SK-N-SH (cell line): Measurements from ENCODE around the gene PROKR1. TPM values are rescaled to one million over a fixed set of nuclear protein-coding genes. Genes with fewer than 3 reads are reported as not detected.

Source experiments
- CTCF ChIA-PET: fragments of 300-600, 350-600 bp; formaldehyde crosslinking; extraction: SDS; loops from one replicate; lab custom pipeline; 2021; lab: Yijun Ruan, JAX
- POLR2A ChIA-PET: fragments of 350-600 bp; sonication (Branson Sonifier 250); formaldehyde crosslinking; extraction: SDS; loops from one replicate; lab custom pipeline; 2020; ENCODE audit warnings: antibody characterized with exemption, inconsistent platforms; lab: Yijun Ruan, JAX
- DNase-seq: peaks from one replicate; pipeline ENCODE4 v3.0.0; 2012
- H2AFZ ChIP-seq: fragments of 200-600 bp; sonication (generic); 2 replicates; pipeline ENCODE4 v1.8.1; 2016; ENCODE audit warnings: antibody characterized with exemption, mild to moderate bottlenecking, low read depth
- H3F3A ChIP-seq: fragments of 200-600 bp; sonication (generic); replicated peaks from 2 replicates; pipeline ENCODE3; 2016; ENCODE audit warnings: antibody characterized with exemption, mild to moderate bottlenecking; ENCODE audit not compliant: insufficient read depth
- H3K27ac ChIP-seq, 2 experiments: fragments of 200-500 bp in 1 of 2; fragments of 200-600 bp in 1 of 2; sonication (Bioruptor generic) in 1 of 2; sonication (generic), shearing (Covaris generic) in 1 of 2; 2 replicates each; pipeline versions ENCODE4 v1.5.1 to v1.6.1; 2014 to 2016; ENCODE audit warnings: low read depth in 2 of 2, inconsistent platforms in 1 of 2, low read length in 1 of 2, mild to moderate bottlenecking in 1 of 2, mixed read lengths in 1 of 2
- H3K27me3 ChIP-seq: fragments of 200-600 bp; sonication (generic), shearing (Covaris generic); 2 replicates; pipeline ENCODE4 v1.6.1; 2016; ENCODE audit warnings: mixed run types; ENCODE audit not compliant: insufficient read depth
- H3K36me3 ChIP-seq, 2 experiments: fragments of 200-500 bp in 1 of 2; fragments of 200-600 bp in 1 of 2; sonication (Bioruptor generic) in 1 of 2; sonication (generic) in 1 of 2; replicated peaks in 1 of 2; 2 replicates each; pipeline versions ENCODE3 to v1.5.1; 2014 to 2016; ENCODE audit warnings: low read length in 1 of 2, mild to moderate bottlenecking in 1 of 2; ENCODE audit not compliant: insufficient read depth in 2 of 2, control insufficient read depth in 1 of 2
- H3K4me1 ChIP-seq, 2 experiments: fragments of 200-500 bp in 1 of 2; fragments of 200-600 bp in 1 of 2; sonication (Bioruptor generic) in 1 of 2; sonication (generic), shearing (Covaris generic) in 1 of 2; 2 replicates each; pipeline versions ENCODE4 v1.5.1 to v1.6.1; 2014 to 2016; ENCODE audit warnings: low read depth in 1 of 2, low read length in 1 of 2, mixed run types in 1 of 2; ENCODE audit not compliant: insufficient read depth in 2 of 2, control insufficient read depth in 1 of 2
- H3K4me2 ChIP-seq: fragments of 200-600 bp; sonication (generic), shearing (Covaris generic); 2 replicates; pipeline ENCODE4 v1.6.1; 2017; ENCODE audit warnings: mixed run types
- H3K4me3 ChIP-seq, 2 experiments: fragments of 200-500 bp in 1 of 2; fragments of 200-600 bp in 1 of 2; sonication (Bioruptor generic) in 1 of 2; sonication (generic), shearing (Covaris generic) in 1 of 2; 2 replicates each; pipeline versions ENCODE4 v1.5.1 to v1.8.1; 2014 to 2016; ENCODE audit warnings: low read depth in 2 of 2, inconsistent platforms in 1 of 2, low read length in 1 of 2, mild to moderate bottlenecking in 1 of 2, mixed read lengths in 1 of 2, moderate library complexity in 1 of 2
- H3K79me2 ChIP-seq: fragments of 200-600 bp; sonication (generic); 2 replicates; pipeline ENCODE4 v1.8.1; 2017; ENCODE audit warnings: mild to moderate bottlenecking; ENCODE audit not compliant: insufficient read depth
- H3K9ac ChIP-seq: fragments of 200-600 bp; sonication (generic); 2 replicates; pipeline ENCODE4 v1.6.1; 2017; ENCODE audit warnings: mixed run types
- H3K9me2 ChIP-seq: fragments of 200-600 bp; sonication (generic); 2 replicates; pipeline ENCODE4 v1.6.1; 2017; ENCODE audit warnings: mixed run types
- H3K9me3 ChIP-seq: fragments of 200-600 bp; sonication (generic); 2 replicates; pipeline ENCODE4 v1.6.1; 2017; ENCODE audit warnings: mixed run types, mild to moderate bottlenecking, moderate library complexity
- H4K20me1 ChIP-seq: fragments of 200-600 bp; sonication (generic); 2 replicates; pipeline ENCODE4 v1.6.1; 2017; ENCODE audit warnings: mild to moderate bottlenecking, mixed run types; ENCODE audit not compliant: insufficient read depth
- EZH2phosphoT487 ChIP-seq: fragments of 200-600 bp; sonication (generic); IDR thresholded peaks from 2 replicates; pipeline ENCODE4 v1.6.1; 2017; ENCODE audit warnings: low read depth, mixed run types, mild to moderate bottlenecking, antibody characterized with exemption, moderate library complexity, borderline replicate concordance
- FOXJ3 ChIP-seq: sonication (generic); formaldehyde crosslinking; IDR thresholded peaks from 2 replicates; pipeline ENCODE4 v1.5.1; 2020; ENCODE audit warnings: mild to moderate bottlenecking, missing genetic modification reagents
- FOXM1 ChIP-seq: IDR thresholded peaks from 2 replicates; pipeline ENCODE4 v1.4.0; 2012; ENCODE audit warnings: low read depth, mild to moderate bottlenecking
- GABPA ChIP-seq: IDR thresholded peaks from 2 replicates; pipeline ENCODE4 v1.4.0; 2012; ENCODE audit warnings: low read depth, mild to moderate bottlenecking
- NFIC ChIP-seq: IDR thresholded peaks from 2 replicates; pipeline ENCODE4 v1.4.0; 2012; ENCODE audit warnings: borderline replicate concordance
- RCOR1 ChIP-seq: fragments of 150-350 bp; IDR thresholded peaks from 2 replicates; pipeline ENCODE4 v1.6.1; 2017; ENCODE audit warnings: antibody characterized with exemption, low read length
- RFX5 ChIP-seq: IDR thresholded peaks from 2 replicates; pipeline ENCODE4 v1.6.1; 2012; ENCODE audit warnings: mild to moderate bottlenecking, improper control_type of control experiment, low read length
- SIN3A ChIP-seq: IDR thresholded peaks from 2 replicates; pipeline ENCODE4 v1.6.1; 2012; ENCODE audit warnings: low read depth, mild to moderate bottlenecking, low read length, moderate library complexity, borderline replicate concordance
- TAF1 ChIP-seq: IDR thresholded peaks from 2 replicates; pipeline ENCODE4 v1.6.1; 2012; ENCODE audit warnings: low read depth, mild to moderate bottlenecking, low read length, moderate library complexity, borderline replicate concordance
- TCF12 ChIP-seq: IDR thresholded peaks from 2 replicates; pipeline ENCODE4 v1.4.0; 2012
- TEAD4 ChIP-seq: IDR thresholded peaks from 2 replicates; pipeline ENCODE4 v1.4.0; 2012; ENCODE audit warnings: mild to moderate bottlenecking, borderline replicate concordance; ENCODE audit not compliant: insufficient read depth
- YY1 ChIP-seq: IDR thresholded peaks from 2 replicates; pipeline ENCODE4 v1.4.0; 2012; ENCODE audit warnings: low read depth, mild to moderate bottlenecking
- WGBS: methylation state at CpG from one replicate; pipeline ENCODE4 v1.1.6; 2017; ENCODE audit warnings: low lambda C conversion rate; 5-methylcytosine and 5-hydroxymethylcytosine counted together
- polyA plus RNA-seq, 3 experiments: library from polyadenylated mRNA; depleted of rRNA; stranded (reverse); fragments of >200 nt; gene quantifications; 2 replicates each; pipeline ENCODE4 v1.2.3, GENCODE V29; 2012
- TF ChIP-seq, protein P1 (sequence below): IDR thresholded peaks from 2 replicates; pipeline ENCODE4 v1.6.1; 2012; ENCODE audit warnings: mild to moderate bottlenecking, low read depth, low read length, moderate library complexity
- TF ChIP-seq, protein P2 (sequence below): fragments of 150-350 bp; IDR thresholded peaks from 2 replicates; pipeline ENCODE4 v1.6.1; 2016; ENCODE audit warnings: mild to moderate bottlenecking, low read depth, low read length
- TF ChIP-seq, protein P3 (sequence below): IDR thresholded peaks from 2 replicates; pipeline ENCODE4 v1.4.0; 2012; ENCODE audit warnings: low read depth, borderline replicate concordance
- TF ChIP-seq, protein P4 (sequence below): IDR thresholded peaks from 2 replicates; pipeline ENCODE4 v1.4.0; 2012; ENCODE audit warnings: low read depth, borderline replicate concordance
- TF ChIP-seq, protein P5 (sequence below): fragments of 150-350 bp; IDR thresholded peaks from 2 replicates; pipeline ENCODE4 v1.6.1; 2017; ENCODE audit warnings: antibody characterized with exemption, low read length, low read depth, borderline replicate concordance
- TF ChIP-seq, protein P6 (sequence below): IDR thresholded peaks from 2 replicates; pipeline ENCODE4 v1.4.0; 2012; ENCODE audit warnings: low read depth

PROKR1 gene
- polyA plus RNA-seq, 1 of the 3 experiments (the other 2 are of a cell fraction) = not detected

DNA sequence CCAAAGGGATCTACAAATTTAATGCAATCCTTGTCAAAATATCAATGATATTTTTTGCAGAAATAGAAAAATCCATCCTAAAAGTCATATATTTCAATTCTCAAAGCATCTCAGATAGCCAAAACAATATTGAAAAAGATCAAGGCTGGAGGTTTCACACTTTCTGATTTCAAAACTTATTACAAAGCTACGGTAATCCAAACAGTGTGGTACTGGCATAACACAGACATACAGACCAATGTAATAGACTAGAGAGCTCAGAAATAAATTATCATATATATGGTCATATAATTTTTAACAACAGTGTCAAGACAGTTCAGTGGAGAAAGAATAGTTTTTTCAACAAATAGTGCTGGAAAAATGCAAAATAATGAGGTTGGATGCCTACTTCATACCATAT, 40.3 kb upstream of the PROKR1 start:
- H3K79me2 ChIP-seq = no peaks in the 10 kb centered on the region
- no peak overlapping the region for H3K4me2 ChIP-seq
- POLR2A ChIA-PET = no interaction called here
- 88% methylated on average over 1 of the region's 1 CpG for WGBS
- TF ChIP-seq TAF1 = no peak
- TF ChIP-seq, protein P1, sequence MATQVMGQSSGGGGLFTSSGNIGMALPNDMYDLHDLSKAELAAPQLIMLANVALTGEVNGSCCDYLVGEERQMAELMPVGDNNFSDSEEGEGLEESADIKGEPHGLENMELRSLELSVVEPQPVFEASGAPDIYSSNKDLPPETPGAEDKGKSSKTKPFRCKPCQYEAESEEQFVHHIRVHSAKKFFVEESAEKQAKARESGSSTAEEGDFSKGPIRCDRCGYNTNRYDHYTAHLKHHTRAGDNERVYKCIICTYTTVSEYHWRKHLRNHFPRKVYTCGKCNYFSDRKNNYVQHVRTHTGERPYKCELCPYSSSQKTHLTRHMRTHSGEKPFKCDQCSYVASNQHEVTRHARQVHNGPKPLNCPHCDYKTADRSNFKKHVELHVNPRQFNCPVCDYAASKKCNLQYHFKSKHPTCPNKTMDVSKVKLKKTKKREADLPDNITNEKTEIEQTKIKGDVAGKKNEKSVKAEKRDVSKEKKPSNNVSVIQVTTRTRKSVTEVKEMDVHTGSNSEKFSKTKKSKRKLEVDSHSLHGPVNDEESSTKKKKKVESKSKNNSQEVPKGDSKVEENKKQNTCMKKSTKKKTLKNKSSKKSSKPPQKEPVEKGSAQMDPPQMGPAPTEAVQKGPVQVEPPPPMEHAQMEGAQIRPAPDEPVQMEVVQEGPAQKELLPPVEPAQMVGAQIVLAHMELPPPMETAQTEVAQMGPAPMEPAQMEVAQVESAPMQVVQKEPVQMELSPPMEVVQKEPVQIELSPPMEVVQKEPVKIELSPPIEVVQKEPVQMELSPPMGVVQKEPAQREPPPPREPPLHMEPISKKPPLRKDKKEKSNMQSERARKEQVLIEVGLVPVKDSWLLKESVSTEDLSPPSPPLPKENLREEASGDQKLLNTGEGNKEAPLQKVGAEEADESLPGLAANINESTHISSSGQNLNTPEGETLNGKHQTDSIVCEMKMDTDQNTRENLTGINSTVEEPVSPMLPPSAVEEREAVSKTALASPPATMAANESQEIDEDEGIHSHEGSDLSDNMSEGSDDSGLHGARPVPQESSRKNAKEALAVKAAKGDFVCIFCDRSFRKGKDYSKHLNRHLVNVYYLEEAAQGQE = no peak
- no peak for TF ChIP-seq NFIC
- TF ChIP-seq TCF12 = no peak
- TF ChIP-seq GABPA = no peak
- TF ChIP-seq YY1 = no peak
- TF ChIP-seq, protein P2, sequence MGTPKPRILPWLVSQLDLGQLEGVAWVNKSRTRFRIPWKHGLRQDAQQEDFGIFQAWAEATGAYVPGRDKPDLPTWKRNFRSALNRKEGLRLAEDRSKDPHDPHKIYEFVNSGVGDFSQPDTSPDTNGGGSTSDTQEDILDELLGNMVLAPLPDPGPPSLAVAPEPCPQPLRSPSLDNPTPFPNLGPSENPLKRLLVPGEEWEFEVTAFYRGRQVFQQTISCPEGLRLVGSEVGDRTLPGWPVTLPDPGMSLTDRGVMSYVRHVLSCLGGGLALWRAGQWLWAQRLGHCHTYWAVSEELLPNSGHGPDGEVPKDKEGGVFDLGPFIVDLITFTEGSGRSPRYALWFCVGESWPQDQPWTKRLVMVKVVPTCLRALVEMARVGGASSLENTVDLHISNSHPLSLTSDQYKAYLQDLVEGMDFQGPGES = no peak
- TF ChIP-seq, protein P3, sequence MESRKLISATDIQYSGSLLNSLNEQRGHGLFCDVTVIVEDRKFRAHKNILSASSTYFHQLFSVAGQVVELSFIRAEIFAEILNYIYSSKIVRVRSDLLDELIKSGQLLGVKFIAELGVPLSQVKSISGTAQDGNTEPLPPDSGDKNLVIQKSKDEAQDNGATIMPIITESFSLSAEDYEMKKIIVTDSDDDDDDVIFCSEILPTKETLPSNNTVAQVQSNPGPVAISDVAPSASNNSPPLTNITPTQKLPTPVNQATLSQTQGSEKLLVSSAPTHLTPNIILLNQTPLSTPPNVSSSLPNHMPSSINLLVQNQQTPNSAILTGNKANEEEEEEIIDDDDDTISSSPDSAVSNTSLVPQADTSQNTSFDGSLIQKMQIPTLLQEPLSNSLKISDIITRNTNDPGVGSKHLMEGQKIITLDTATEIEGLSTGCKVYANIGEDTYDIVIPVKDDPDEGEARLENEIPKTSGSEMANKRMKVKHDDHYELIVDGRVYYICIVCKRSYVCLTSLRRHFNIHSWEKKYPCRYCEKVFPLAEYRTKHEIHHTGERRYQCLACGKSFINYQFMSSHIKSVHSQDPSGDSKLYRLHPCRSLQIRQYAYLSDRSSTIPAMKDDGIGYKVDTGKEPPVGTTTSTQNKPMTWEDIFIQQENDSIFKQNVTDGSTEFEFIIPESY = no peak
- no peak for TF ChIP-seq FOXM1
- TF ChIP-seq, all 33 proteins: peak for 0
- Histone ChIP-seq H3K36me3 (no peaks in the 10 kb centered on the region), H3K9me2 (no peaks in the 10 kb centered on the region), H3K4me3 (no peak overlapping the region), H3K27me3 (no peaks in the 10 kb centered on the region), H3K4me1 (no peaks in the 10 kb centered on the region), H3K9me3 (peaks cover 7% of the 10 kb centered on the region; the same call in 1 of the 2 replicates), H3K27ac (no peak overlapping the region), H2AFZ (no peak overlapping the region), H3K9ac (no peak overlapping the region), H3F3A (no peaks in the 10 kb centered on the region), H4K20me1 (no peaks in the 10 kb centered on the region)
- no peak for DNase-seq
- CTCF ChIA-PET = no interaction called here

DNA sequence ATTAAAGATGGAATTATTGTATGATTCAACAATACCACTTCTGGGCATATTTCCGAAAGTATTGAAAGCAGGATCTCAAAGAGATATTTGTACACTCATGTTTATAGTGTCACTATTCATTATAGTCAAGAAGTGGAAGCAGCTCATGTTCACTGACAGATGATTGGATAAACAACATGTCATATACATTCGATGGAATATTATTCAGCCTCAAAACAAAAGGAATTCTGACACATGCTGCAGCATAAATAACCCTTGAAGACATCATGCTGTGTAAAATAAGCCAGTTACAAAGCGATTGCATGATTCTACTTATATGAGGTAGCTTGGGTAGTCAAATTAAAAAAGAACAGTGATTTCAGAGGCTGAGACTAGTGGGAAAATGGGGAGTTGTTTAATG, 39.3 kb upstream of the PROKR1 start:
- H3K9me2 ChIP-seq = no peaks in the 10 kb centered on the region
- H3K4me2 ChIP-seq = no peak overlapping the region
- CTCF ChIA-PET = interaction anchor here (1.8 kb wide), 1 partner anchor 9 kb away, joined by 12 read pairs; no protein-coding TSS in a partner anchor
- no peaks in the 10 kb centered on the region for H3F3A ChIP-seq
- no peak overlapping the region for H3K9ac ChIP-seq
- no peaks in the 10 kb centered on the region for H3K27me3 ChIP-seq
- H3K4me1 ChIP-seq = no peaks in the 10 kb centered on the region
- peaks cover 7% of the 10 kb centered on the region; the same call in 1 of the 2 replicates for H3K9me3 ChIP-seq
- no peak overlapping the region for H2AFZ ChIP-seq
- no peak overlapping the region for H3K4me3 ChIP-seq
- 33% methylated on average over 3 of the region's 3 CpGs for WGBS
- no peaks in the 10 kb centered on the region for H3K79me2 ChIP-seq
- no peaks in the 10 kb centered on the region for H4K20me1 ChIP-seq
- POLR2A ChIA-PET = no interaction called here
- DNase-seq = no peak
- no peaks in the 10 kb centered on the region for H3K36me3 ChIP-seq
- no peak overlapping the region for H3K27ac ChIP-seq
- TF ChIP-seq EZH2phosphoT487 = no peak
- TF ChIP-seq FOXM1 = no peak
- TF ChIP-seq, protein P4, sequence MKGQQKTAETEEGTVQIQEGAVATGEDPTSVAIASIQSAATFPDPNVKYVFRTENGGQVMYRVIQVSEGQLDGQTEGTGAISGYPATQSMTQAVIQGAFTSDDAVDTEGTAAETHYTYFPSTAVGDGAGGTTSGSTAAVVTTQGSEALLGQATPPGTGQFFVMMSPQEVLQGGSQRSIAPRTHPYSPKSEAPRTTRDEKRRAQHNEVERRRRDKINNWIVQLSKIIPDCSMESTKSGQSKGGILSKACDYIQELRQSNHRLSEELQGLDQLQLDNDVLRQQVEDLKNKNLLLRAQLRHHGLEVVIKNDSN = no peak
- TF ChIP-seq FOXJ3 (CRISPR knock-in tag) = no peak
- TF ChIP-seq, protein P5, sequence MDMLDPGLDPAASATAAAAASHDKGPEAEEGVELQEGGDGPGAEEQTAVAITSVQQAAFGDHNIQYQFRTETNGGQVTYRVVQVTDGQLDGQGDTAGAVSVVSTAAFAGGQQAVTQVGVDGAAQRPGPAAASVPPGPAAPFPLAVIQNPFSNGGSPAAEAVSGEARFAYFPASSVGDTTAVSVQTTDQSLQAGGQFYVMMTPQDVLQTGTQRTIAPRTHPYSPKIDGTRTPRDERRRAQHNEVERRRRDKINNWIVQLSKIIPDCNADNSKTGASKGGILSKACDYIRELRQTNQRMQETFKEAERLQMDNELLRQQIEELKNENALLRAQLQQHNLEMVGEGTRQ = no peak
- no peak for TF ChIP-seq RCOR1
- TF ChIP-seq SIN3A = no peak
- no peak for TF ChIP-seq TEAD4
- TF ChIP-seq, protein P6, sequence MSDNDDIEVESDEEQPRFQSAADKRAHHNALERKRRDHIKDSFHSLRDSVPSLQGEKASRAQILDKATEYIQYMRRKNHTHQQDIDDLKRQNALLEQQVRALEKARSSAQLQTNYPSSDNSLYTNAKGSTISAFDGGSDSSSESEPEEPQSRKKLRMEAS = no peak
- no peak for TF ChIP-seq RFX5
